Peyer's patch (tissue), 4 donors: ENCODE measurements around the gene VNN1.

Experiments used
- CTCF ChIP-seq, 6 experiments: fragments of 450-650 bp in 4 of 6; fragments of 200-600 bp in 2 of 6; sonication (generic) in 1 of 6; IDR thresholded peaks; one replicate each; pipeline ENCODE4 v1.5.1; 2017 to 2019; ENCODE audit warnings: antibody characterized with exemption in 6 of 6, mild to moderate bottlenecking in 3 of 6, moderate library complexity in 1 of 6
- POLR2A ChIP-seq, 2 donors: fragments of 450-650 bp; IDR thresholded peaks; one replicate each; pipeline ENCODE4 v1.5.1; 2017; ENCODE audit warnings: antibody characterized with exemption in 2 of 2, mild to moderate bottlenecking in 2 of 2, moderate library complexity in 2 of 2

- TF ChIP-seq CTCF (IDR thresholded peaks at IDR 0.05): no peak
- no peak for TF ChIP-seq POLR2A (IDR thresholded peaks at IDR 0.05)
Measured at GRCh38 chr6:132748446-132748845, 34.6 kb upstream of the VNN1 start.
